ENCODE measurements around the gene COL15A1. TPM values are rescaled to one million over a fixed set of nuclear protein-coding genes. Genes with fewer than 3 reads are reported as not detected.

Gene COL15A1
- total RNA-seq, 2 experiments from 2014 or later = 0.12 to 0.14 TPM

DNA sequence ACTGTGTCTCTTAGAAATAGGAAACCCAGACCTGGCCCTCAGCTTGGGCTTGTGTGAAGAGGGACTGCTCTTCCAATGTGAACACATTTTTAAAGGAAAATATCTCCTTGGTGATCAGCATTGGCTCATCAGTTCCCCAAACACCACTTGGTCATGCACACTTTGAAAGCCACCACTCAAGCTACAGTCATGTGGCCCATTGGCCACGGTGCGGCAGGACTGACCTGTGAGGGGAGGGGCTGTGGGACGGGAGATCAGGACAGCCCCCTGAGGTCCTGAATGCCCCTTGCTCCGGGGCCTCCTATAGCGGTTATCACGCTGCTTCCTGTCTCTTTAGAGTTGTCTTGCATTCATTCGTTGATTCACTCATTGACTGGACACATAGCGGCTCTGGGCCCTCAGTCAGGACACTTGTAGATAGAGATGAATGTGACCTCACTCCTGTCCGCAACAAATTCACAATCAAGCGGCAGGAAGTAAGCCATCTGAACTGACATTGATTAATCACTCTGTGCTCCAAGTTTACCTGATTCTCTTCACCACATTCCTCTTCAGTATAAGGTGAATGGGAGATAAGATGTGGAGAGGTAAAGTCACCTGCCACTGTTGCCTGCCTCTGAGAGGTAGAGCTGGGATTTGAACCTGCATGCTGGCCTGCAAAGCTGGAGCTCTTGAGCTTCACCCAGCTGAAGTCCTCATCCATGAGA, 73.1 kb downstream of the COL15A1 start:
- Mint-ChIP-seq H3K27me3 (no peaks in the 10 kb centered on the region), H3K4me1 (ENCODE audit: low read depth) (peaks cover 18% of the 10 kb centered on the region), H3K36me3 (peaks cover 3% of the 10 kb centered on the region), H3K4me3 (no peak overlapping the region), H3K9me3 (peaks cover 6% of the 10 kb centered on the region), H3K27ac (no peak overlapping the region)
- ChIA-PET POLR2A (no interaction called here), CTCF (interaction anchor here (1.1 to 2.1 kb wide), 4 partner anchors 16 to 169 kb away, joined by 3 to 9 read pairs (median 7); no protein-coding TSS in a partner anchor)
- DNase-seq = no peak
- intact Hi-C loops (cut with micrococcal nuclease) = no loop called here

DNA sequence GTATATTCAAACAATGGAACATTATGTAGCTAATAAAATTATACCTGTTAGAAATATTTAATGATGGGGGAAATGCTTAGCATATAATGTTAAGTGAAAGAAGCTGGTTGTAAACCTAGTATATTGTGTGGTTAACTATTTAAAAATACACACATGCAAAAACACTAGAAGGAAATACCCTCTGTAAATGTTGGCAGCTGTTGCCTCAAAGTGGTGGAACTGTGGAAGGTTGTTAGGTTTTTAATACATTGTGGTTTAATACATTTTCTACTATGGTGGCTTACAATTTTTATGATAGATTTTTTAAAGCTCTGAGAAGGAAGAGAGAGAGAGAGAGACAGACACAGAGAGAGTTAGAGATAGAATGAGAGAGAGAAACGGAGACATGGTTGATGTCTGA, 74.9 kb downstream of the COL15A1 start:
- POLR2A ChIA-PET = no interaction called here
- Mint-ChIP-seq H3K36me3 (no peaks in the 10 kb centered on the region), H3K27me3 (no peaks in the 10 kb centered on the region), H3K9me3 (no peaks in the 10 kb centered on the region), H3K27ac (no peak overlapping the region), H3K4me3 (no peak overlapping the region), H3K4me1 (ENCODE audit: low read depth) (peaks cover 10% of the 10 kb centered on the region)
- DNase-seq = no peak
- CTCF ChIA-PET = interaction anchor here (0.9 to 2.1 kb wide), 3 partner anchors 18 to 123 kb away, joined by 3 to 7 read pairs (median 7); no protein-coding TSS in a partner anchor
- intact Hi-C loops (cut with micrococcal nuclease) = no loop called here

DNA sequence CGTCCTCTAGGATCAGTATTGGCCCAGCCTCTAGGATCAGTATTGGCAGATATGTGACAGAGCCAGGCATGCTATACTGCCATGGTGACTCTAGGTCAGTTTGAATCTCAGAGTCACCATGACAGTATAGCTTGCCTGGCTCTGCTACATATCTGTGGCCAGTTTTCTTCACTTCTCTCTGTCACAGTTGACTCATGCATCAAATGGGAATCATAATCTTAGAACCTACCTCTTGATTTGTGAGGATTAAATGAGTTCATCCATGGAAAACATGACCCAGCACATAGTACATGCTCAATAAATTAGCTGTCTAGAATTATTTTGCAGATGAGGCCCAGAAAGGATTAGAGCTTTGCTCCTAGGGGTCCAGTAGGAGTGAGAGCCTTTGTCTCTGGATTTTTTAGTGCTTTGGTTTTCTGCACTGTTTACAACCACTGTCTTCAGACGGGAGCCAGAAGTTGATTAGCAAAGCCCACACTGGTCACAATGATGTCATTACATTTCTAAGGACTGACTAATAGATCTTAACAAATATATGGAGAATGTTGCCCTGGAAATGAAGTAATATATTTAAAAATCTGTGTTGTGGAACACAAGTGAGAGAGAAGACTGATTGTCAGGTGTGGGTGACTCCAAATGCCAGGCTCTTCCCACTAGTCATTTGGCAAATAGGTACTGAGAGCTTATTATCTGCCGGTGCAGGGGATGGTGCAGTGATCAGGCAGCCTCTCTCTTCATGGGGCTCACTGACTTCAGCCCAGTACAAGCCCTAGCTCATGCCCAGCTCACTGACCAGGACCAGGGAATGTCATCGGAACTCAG, 76.0 kb downstream of the COL15A1 start:
- intact Hi-C loops (cut with micrococcal nuclease) = no loop called here
- POLR2A ChIA-PET = no interaction called here
- Mint-ChIP-seq H3K36me3 (no peaks in the 10 kb centered on the region), H3K4me1 (ENCODE audit: low read depth) (no peaks in the 10 kb centered on the region), H3K27me3 (no peaks in the 10 kb centered on the region), H3K4me3 (no peak overlapping the region), H3K9me3 (no peaks in the 10 kb centered on the region), H3K27ac (no peak overlapping the region)
- CTCF ChIA-PET = interaction anchor here (0.6 kb wide), 1 partner anchor 20 kb away, joined by 3 read pairs; no protein-coding TSS in a partner anchor
- no peak for DNase-seq

DNA sequence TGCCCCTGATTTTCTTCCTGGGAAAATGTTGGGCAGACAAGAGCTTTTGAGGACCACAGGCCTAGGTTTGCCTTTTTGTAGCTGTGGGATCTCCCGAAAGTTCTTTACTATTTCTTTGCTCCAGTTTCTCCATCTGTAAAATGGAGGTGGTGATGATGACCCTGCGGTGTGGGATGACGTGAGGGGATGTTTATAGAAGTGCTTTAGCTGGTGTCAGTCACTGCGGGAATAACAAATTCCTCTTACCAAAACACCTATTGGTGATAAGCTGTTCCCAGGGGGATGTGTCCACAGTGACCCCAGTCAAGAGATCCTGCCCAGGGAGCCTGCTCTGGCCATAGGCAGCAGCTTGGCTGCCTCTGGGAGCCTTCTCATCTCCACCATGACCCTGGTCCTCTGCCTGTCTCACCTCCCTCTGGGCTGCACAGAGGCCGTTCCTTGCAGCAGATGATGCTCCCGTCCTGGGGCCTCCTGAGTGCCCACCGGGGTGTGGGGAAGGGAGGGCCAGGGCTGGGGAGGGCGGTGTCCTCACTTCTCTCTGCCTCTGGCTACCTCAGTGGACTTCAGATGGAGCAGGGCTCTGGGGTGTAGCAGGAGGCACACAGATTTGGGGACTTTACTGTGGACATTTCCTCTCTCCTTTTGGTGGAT, 77.2 kb downstream of the COL15A1 start:
- Mint-ChIP-seq H3K4me1 (ENCODE audit: low read depth) (no peaks in the 10 kb centered on the region), H3K4me3 (no peak overlapping the region), H3K9me3 (no peaks in the 10 kb centered on the region), H3K36me3 (no peaks in the 10 kb centered on the region), H3K27me3 (no peaks in the 10 kb centered on the region), H3K27ac (no peak overlapping the region)
- intact Hi-C loops (cut with micrococcal nuclease) = no loop called here
- CTCF ChIA-PET = no interaction called here
- no peak for DNase-seq
- POLR2A ChIA-PET = no interaction called here

DNA sequence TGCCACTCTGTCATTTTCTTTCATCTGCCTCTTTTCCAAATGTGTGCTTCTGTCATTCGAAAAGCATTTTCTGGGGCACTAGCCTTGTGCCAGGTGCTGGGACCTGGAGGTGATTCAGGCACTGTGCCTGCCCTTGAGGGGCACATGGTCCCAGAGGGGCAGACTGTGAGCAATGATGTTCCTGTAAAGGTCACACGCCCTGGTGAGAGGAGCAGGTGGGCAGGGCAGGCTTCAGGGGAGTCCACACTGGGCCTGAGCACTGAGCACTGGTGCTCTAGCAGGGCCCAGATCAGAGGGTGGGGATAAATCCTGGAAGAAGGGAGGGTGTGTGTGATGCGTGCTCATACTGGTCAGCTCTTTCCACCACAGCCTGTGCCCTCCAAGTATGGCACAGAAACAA, 77.8 kb downstream of the COL15A1 start:
- POLR2A ChIA-PET = no interaction called here
- H3K4me1 Mint-ChIP-seq (ENCODE audit: low read depth) = peaks cover 1% of the 10 kb centered on the region
- H3K4me3 Mint-ChIP-seq = no peak overlapping the region
- no peak overlapping the region for H3K27ac Mint-ChIP-seq
- H3K27me3 Mint-ChIP-seq = no peaks in the 10 kb centered on the region
- no peak for DNase-seq
- intact Hi-C loops (cut with micrococcal nuclease) = no loop called here
- no peaks in the 10 kb centered on the region for H3K9me3 Mint-ChIP-seq
- no peaks in the 10 kb centered on the region for H3K36me3 Mint-ChIP-seq
- CTCF ChIA-PET = no interaction called here

DNA sequence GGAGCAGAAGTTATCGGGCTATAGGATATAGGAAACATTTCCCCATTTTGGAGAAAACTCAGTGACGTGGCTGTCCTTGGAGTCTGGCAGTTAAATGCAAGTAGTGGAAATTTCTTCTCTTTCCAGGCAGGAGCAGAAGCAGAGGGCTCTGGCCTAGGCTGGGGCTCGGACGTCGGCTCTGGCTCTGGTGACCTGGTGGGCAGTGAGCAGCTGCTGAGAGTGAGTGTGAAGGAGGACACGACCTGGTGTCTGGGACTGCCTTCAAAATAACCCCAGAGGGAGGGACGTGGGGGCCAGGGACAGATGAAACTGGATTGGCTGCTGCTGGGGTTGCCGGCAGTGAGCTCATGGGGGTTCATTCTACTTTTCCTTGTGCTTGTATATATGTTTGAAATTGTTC, 79.5 kb downstream of the COL15A1 start:
- CTCF ChIA-PET = interaction anchor here (0.9 kb wide), 1 partner anchor 118 kb away, joined by 4 read pairs; no protein-coding TSS in a partner anchor
- intact Hi-C loops (cut with micrococcal nuclease) = no loop called here

DNA sequence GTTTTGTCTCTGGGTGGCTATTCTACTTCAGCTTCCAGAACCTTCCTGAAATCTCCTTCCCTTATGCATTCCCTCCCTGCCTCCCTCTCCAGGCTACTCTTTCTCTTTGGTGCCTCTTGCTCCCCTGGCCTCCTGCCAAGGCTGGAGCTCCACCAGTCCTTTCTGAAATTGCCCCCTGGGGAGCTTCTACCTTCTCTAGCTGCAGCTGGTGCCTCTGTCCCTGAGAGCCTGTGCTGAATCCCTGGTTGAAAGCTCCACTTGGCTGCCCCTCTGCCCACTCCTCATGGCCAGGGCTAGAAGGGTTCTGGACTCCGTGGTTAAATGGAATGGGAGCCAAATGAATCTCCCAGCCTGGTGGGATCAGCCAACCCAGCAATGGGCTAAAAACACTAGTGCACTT, 80.1 kb downstream of the COL15A1 start:
- H3K36me3 Mint-ChIP-seq = no peaks in the 10 kb centered on the region
- intact Hi-C loops (cut with micrococcal nuclease) = no loop called here
- ChIA-PET CTCF (interaction anchor here (0.9 to 1.4 kb wide), 2 partner anchors 117 to 118 kb away, joined by 3 to 4 read pairs; no protein-coding TSS in a partner anchor), POLR2A (no interaction called here)
- no peaks in the 10 kb centered on the region for H3K9me3 Mint-ChIP-seq
- H3K4me1 Mint-ChIP-seq (ENCODE audit: low read depth) = peaks cover 16% of the 10 kb centered on the region
- no peak for DNase-seq
- no peak overlapping the region for H3K4me3 Mint-ChIP-seq
- H3K27ac Mint-ChIP-seq = no peak overlapping the region
- no peaks in the 10 kb centered on the region for H3K27me3 Mint-ChIP-seq

More for the DNA sequence above, 79.5 kb downstream of the COL15A1 start:
- Mint-ChIP-seq H3K27ac (no peak overlapping the region), H3K4me3 (no peak overlapping the region), H3K4me1 (ENCODE audit: low read depth) (peaks cover 16% of the 10 kb centered on the region), H3K9me3 (no peaks in the 10 kb centered on the region), H3K36me3 (no peaks in the 10 kb centered on the region), H3K27me3 (no peaks in the 10 kb centered on the region)
- POLR2A ChIA-PET = no interaction called here
- DNase-seq = no peak

DNA sequence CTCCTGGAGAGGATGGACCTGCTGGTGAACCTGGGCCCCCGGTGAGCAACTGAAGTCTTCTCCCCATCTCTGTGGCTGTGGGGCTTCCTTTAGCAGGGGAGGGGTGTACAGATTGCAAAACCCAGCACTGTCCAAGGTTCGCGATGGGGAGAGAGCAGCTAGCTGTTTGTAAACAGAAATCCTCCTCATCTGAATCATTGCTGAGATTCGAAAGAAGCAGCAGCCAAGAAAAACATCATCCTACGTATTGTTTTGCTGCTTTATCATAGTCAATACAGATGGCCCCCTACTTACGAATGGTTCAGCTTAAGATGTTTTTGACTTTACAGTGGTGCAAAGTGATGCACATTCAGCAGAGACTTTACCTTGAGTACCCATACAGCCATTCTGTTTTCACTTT, 81.3 kb downstream of the COL15A1 start:
- no peak for DNase-seq
- Mint-ChIP-seq H3K27ac (no peak overlapping the region), H3K4me1 (ENCODE audit: low read depth) (peaks cover 16% of the 10 kb centered on the region), H3K36me3 (no peaks in the 10 kb centered on the region), H3K9me3 (no peaks in the 10 kb centered on the region), H3K4me3 (no peak overlapping the region), H3K27me3 (no peaks in the 10 kb centered on the region)
- ChIA-PET POLR2A (no interaction called here), CTCF (interaction anchor here (1.4 kb wide), 1 partner anchor 116 kb away, joined by 3 read pairs; no protein-coding TSS in a partner anchor)
- intact Hi-C loops (cut with micrococcal nuclease) = no loop called here

DNA sequence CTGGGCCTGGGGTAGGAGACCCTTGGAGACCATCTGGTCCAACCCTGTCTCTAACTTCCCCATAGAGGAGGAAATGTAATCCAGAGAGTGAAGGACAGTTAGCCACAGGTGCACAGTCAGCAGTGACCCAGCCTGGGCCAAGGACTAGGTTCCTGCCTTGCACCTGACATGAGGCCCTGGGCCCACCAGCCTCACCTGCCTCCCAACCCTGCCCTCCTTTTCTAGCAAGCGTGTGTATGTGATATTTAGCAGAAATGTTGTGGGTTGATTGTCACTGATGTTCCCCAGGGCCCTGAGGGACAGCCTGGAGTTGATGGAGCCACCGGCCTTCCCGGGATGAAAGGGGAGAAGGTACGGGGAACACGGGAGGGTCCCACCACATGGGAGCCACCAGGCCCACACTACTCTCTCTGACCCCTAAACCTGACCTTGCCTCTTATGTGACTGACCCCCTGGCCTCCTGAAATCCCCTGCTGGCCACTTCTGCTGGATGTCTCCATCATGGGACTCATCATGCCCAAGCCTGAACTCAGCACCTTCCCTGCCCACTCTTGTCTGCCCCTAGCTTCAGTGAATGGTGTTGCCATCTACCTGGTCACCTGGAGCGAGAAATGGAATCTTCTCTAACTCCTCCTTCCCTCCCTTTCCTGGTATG, 82.0 kb downstream of the COL15A1 start:
- ChIA-PET POLR2A (no interaction called here), CTCF (interaction anchor here (1.4 to 1.8 kb wide), 2 partner anchors 29 to 115 kb away, joined by 3 to 4 read pairs; no protein-coding TSS in a partner anchor)
- Mint-ChIP-seq H3K9me3 (no peaks in the 10 kb centered on the region), H3K27me3 (no peaks in the 10 kb centered on the region), H3K4me1 (ENCODE audit: low read depth) (peaks cover 20% of the 10 kb centered on the region), H3K36me3 (no peaks in the 10 kb centered on the region), H3K4me3 (no peak overlapping the region), H3K27ac (no peak overlapping the region)
- DNase-seq = no peak
- intact Hi-C loops (cut with micrococcal nuclease) = no loop called here

DNA sequence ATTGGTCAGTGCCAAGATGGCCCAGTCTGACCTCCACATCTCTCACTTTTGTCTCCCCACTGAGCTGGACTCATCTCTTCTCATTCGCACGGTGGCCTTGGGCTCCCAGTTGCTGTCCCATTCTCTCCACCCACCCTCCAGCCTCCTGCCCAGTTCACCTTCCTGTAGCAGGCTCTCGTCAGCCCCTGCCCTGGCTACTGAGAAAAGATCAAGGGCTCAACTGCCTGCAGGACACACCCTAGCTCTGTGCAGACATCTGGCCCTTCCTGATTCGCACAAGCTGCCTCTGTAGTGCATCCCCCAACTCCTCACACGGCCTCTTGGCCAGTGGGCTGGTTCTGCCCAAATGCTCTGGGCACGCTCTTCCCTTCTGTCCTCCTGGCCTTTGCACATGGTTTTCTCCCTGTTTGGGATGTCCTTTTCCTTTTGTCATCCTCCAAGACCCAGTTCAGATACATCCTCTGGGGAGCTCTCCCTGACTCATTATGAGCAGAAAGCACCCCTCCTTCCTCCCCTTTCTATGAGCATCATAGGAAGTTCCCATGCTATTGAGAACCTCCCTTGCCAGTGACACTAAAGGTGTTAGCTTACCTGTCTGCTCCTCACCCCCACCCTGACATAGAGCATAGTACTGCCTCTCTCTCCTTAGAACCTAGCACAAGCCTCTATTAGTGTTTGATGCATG, 82.7 kb downstream of the COL15A1 start:
- H3K4me3 Mint-ChIP-seq = no peak overlapping the region
- H3K36me3 Mint-ChIP-seq = no peaks in the 10 kb centered on the region
- no peaks in the 10 kb centered on the region for H3K27me3 Mint-ChIP-seq
- H3K27ac Mint-ChIP-seq = no peak overlapping the region
- intact Hi-C loops (cut with micrococcal nuclease) = no loop called here
- ChIA-PET POLR2A (no interaction called here), CTCF (interaction anchor here (0.8 to 1.8 kb wide), 3 partner anchors 29 to 134 kb away, joined by 3 to 4 read pairs (median 4); no protein-coding TSS in a partner anchor)
- no peaks in the 10 kb centered on the region for H3K9me3 Mint-ChIP-seq
- no peak for DNase-seq
- peaks cover 20% of the 10 kb centered on the region for H3K4me1 Mint-ChIP-seq (ENCODE audit: low read depth)

DNA sequence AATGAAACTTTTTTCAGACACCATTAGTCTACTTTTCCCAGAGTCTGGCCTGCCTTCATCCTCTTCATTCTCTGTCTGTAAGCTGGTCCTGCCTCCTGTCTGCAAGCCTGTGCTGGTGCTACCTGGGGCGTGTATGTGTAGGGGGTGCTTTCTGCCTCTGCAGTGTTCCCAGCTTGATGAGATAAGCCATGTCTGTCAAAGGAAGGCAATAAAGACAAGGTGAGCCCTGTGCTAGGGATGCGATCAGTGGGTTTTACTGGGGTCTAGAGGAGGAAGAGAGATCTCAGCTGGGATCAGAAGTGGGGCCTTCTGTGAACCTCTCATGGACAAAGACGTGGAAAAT, 83.2 kb downstream of the COL15A1 start:
- no peak for DNase-seq
- CTCF ChIA-PET = interaction anchor here (0.8 to 1.8 kb wide), 3 partner anchors 30 to 134 kb away, joined by 3 to 4 read pairs (median 4); no protein-coding TSS in a partner anchor
- no peak overlapping the region for H3K27ac Mint-ChIP-seq

More for the DNA sequence above, 83.2 kb downstream of the COL15A1 start:
- no peaks in the 10 kb centered on the region for H3K27me3 Mint-ChIP-seq
- no peaks in the 10 kb centered on the region for H3K36me3 Mint-ChIP-seq
- intact Hi-C loops (cut with micrococcal nuclease) = no loop called here
- H3K4me1 Mint-ChIP-seq (ENCODE audit: low read depth) = peaks cover 20% of the 10 kb centered on the region
- no peak overlapping the region for H3K4me3 Mint-ChIP-seq
- POLR2A ChIA-PET = no interaction called here
- no peaks in the 10 kb centered on the region for H3K9me3 Mint-ChIP-seq
